K562 (cell line): ENCODE data around the gene CCDC187. TPM values are rescaled to one million over a fixed set of nuclear protein-coding genes. Genes with fewer than 3 reads are reported as not detected.

Source experiments
- ATAC-seq: fragments of 200-7000 bp; cut with Tn5 transposase; 3 replicates; pipeline ENCODE4 v1.9.1; 2020; ENCODE audit warnings: moderate library complexity
- BruUV-seq: library from RNA; stranded (reverse); fragments of 400-500 nt; replicated peaks from 2 replicates; lab custom pipeline; 2021; lab: Mats Ljungman, UMichigan
- CTCF ChIA-PET: fragments of 300-600 bp; formaldehyde crosslinking; extraction: SDS; loops from one replicate; lab custom pipeline; 2021; ENCODE audit warnings: low intra/inter-chr PET ratio; lab: Yijun Ruan, JAX
- POLR2A ChIA-PET: fragments of 300-600, 350-650 bp; sonication (Branson Sonifier 250); formaldehyde crosslinking; extraction: SDS; loops from one replicate; lab custom pipeline; 2021; ENCODE audit warnings: antibody characterized with exemption, inconsistent platforms; lab: Yijun Ruan, JAX
- DNase-seq, 4 experiments: peaks; one replicate each; pipeline versions ENCODE4 v3.0.0 to v3.0.0-alpha.2; 2011 to 2018; ENCODE audit warnings: low spot score in 3 of 4, mixed read lengths in 3 of 4; ENCODE audit errors: extremely low read depth in 1 of 4
- FAIRE-seq: peaks from 2 replicates; lab custom pipeline; 2011; peaks lifted over from hg19 to GRCh38; lab: Jason Lieb, UNC
- H2AFZ ChIP-seq: 2 replicates; pipeline ENCODE4 v1.6.0; 2011; ENCODE audit warnings: low read depth, low read length, control low read depth, inconsistent platforms
- H3K27ac ChIP-seq: fragments of 200-600 bp; 3 replicates; pipeline ENCODE4 v1.8.0; 2011; ENCODE audit warnings: low read depth, mild to moderate bottlenecking, control low read depth, inconsistent platforms, low read length, moderate library complexity, mixed read lengths; ENCODE audit errors: extremely low read depth
- H3K27me3 ChIP-seq, 2 experiments: fragments of 300-600 bp in 1 of 2; 2 replicates in 1 of 2; 3 replicates in 1 of 2; pipeline versions ENCODE4 v1.6.0 to v1.8.0; 2011; ENCODE audit warnings: inconsistent platforms in 2 of 2, low read length in 2 of 2, mild to moderate bottlenecking in 1 of 2, mixed read lengths in 1 of 2, moderate library complexity in 1 of 2; ENCODE audit not compliant: control insufficient read depth in 2 of 2, insufficient read depth in 2 of 2
- H3K36me3 ChIP-seq: fragments of 300-600 bp; 3 replicates; pipeline ENCODE4 v1.8.0; 2011; ENCODE audit warnings: mild to moderate bottlenecking, low read length, inconsistent platforms; ENCODE audit not compliant: control insufficient read depth, insufficient read depth
- H3K4me1 ChIP-seq, 2 experiments: fragments of 200-600 bp in 1 of 2; replicated peaks in 1 of 2; 2 replicates in 1 of 2; 3 replicates in 1 of 2; pipeline versions ENCODE4 v1.5.1 to v1.8.0; 2011; ENCODE audit warnings: inconsistent platforms in 2 of 2, low read length in 2 of 2, mild to moderate bottlenecking in 1 of 2, mixed read lengths in 1 of 2, moderate library complexity in 1 of 2; ENCODE audit not compliant: control insufficient read depth in 2 of 2, insufficient read depth in 2 of 2
- H3K4me2 ChIP-seq: 2 replicates; pipeline ENCODE4 v1.6.1; 2011; ENCODE audit warnings: low read length, control low read depth, inconsistent platforms, mixed read lengths; ENCODE audit not compliant: insufficient read depth
- H3K4me3 ChIP-seq: fragments of 200-600 bp; sonication (generic), shearing (Covaris generic); 2 replicates; pipeline ENCODE4 v1.5.1; 2016; ENCODE audit warnings: control low read depth, inconsistent platforms
- H3K79me2 ChIP-seq: fragments of 200-600 bp; 3 replicates; pipeline ENCODE4 v1.8.0; 2011; ENCODE audit warnings: low read length, inconsistent platforms; ENCODE audit not compliant: control insufficient read depth, insufficient read depth
- H3K9ac ChIP-seq, 2 experiments: 2 replicates each; pipeline versions ENCODE4 v1.6.0 to v1.6.1; 2011; ENCODE audit warnings: low read depth in 2 of 2, low read length in 2 of 2, control low read depth in 1 of 2, inconsistent platforms in 1 of 2, mild to moderate bottlenecking in 1 of 2, mixed read lengths in 1 of 2; ENCODE audit not compliant: insufficient read depth in 1 of 2
- H3K9me1 ChIP-seq: one replicate; pipeline ENCODE4 v1.6.0; 2011; ENCODE audit warnings: inconsistent platforms, mild to moderate bottlenecking, low read length, moderate library complexity; ENCODE audit not compliant: control insufficient read depth, insufficient read depth
- H3K9me3 ChIP-seq: replicated peaks from 2 replicates; pipeline ENCODE4 v1.5.1; 2011; ENCODE audit warnings: low read depth, low read length, inconsistent platforms; ENCODE audit not compliant: control insufficient read depth, insufficient read depth
- H4K20me1 ChIP-seq: replicated peaks from 2 replicates; pipeline ENCODE4 v1.6.1; 2011; ENCODE audit warnings: low read length, inconsistent platforms, mixed read lengths; ENCODE audit not compliant: control insufficient read depth, insufficient read depth
- L3MBTL2 ChIP-seq: fragments of 450-650 bp; IDR thresholded peaks from 2 replicates; pipeline ENCODE4 v1.6.1; 2016; ENCODE audit warnings: mild to moderate bottlenecking, moderate library complexity
- SRSF9 ChIP-seq: fragments of 200-400 bp; formaldehyde crosslinking; IDR thresholded peaks from 2 replicates; pipeline ENCODE4 v1.6.1; 2017; ENCODE audit warnings: low read depth, low read length, borderline replicate concordance
- ZNF354B ChIP-seq: fragments of 250-450 bp; sonication (Bioruptor Pico); IDR thresholded peaks from 2 replicates; pipeline ENCODE4 v1.4.0; 2020
- WGBS: fragments of 100-300 bp; shearing (Covaris generic); methylation state at CpG from one replicate; pipeline ENCODE4 v1.1.6; 2016; ENCODE audit warnings: low coverage, mixed read lengths; ENCODE audit not compliant: insufficient coverage; ENCODE audit errors: missing lambda C conversion rate; 5-methylcytosine and 5-hydroxymethylcytosine counted together
- in situ Hi-C: fragments of 300-500 bp; cut with MboI; formaldehyde crosslinking; loops from 4 replicates; pipeline ENCODE4 v1.15.0; 2018; ENCODE audit warnings: inconsistent platforms, mixed read lengths
- intact Hi-C: fragments of 100-400 bp; cut with micrococcal nuclease; formaldehyde crosslinking; loops from 2 replicates; pipeline ENCODE4 v1.14.2; 2022
- polyA plus RNA-seq, 8 experiments: library from polyadenylated mRNA; depleted of rRNA in 4 of 8; stranded (reverse) in 5 of 8; unstranded in 3 of 8; fragments of >200 nt; fragmentation: Nextera tagmentation in 2 of 8; fragmentation: Illumina TruSeq in 1 of 8; extraction: Ambion mirVana in 2 of 8; extraction: Trizol in 1 of 8; gene quantifications; 2 replicates each; pipeline versions ENCODE4 v1.2.1 to v1.2.3, GENCODE V29; 2011 to 2014; ENCODE audit warnings: inconsistent platforms in 1 of 8, missing spikeins in 1 of 8
- total RNA-seq, 7 experiments: library from RNA; depleted of rRNA in 6 of 7; stranded (reverse); fragments of >200 nt in 6 of 7; fragmentation: Illumina TruSeq in 2 of 7; extraction: Trizol in 2 of 7; gene quantifications; 2 replicates each; pipeline versions ENCODE4 v1.2.1 to v1.2.3, GENCODE V29; 2011 to 2021; ENCODE audit warnings: low replicate concordance in 1 of 7
- TF ChIP-seq, protein P1 (sequence below): fragments of 250-450 bp; sonication (Bioruptor Pico); IDR thresholded peaks from 2 replicates; pipeline ENCODE4 v1.9.0; 2021; ENCODE audit warnings: mild to moderate bottlenecking
- TF ChIP-seq, protein P2 (sequence below): fragments of 450-650 bp; IDR thresholded peaks from 2 replicates; pipeline ENCODE4 v1.7.1; 2018; ENCODE audit warnings: mild to moderate bottlenecking, low read depth; ENCODE audit not compliant: partially characterized antibody
- TF ChIP-seq, protein P3 (sequence below): sonication (generic); formaldehyde crosslinking; IDR thresholded peaks from 2 replicates; pipeline ENCODE4 v1.8.0; 2023; ENCODE audit warnings: mild to moderate bottlenecking, missing genetic modification reagents

CCDC187 gene
- total and polyA plus RNA-seq, 9 of the 15 experiments (the other 6 are each of a cell fraction or from before 2014, with no cell fraction given), result not detected

- DNase-seq, result no peak
- H3K4me3 ChIP-seq, result no peak overlapping the region
- H3K9me1 ChIP-seq, result no peaks in the 10 kb centered on the region
- intact Hi-C loops, result no loop called here
- no peak overlapping the region for H3K9ac ChIP-seq
- BruUV-seq, result no TSS peak
- H3K27me3 ChIP-seq, result peaks cover 21 to 65% of the 10 kb centered on the region in 2 experiments; a peak in 4 of 5 replicates
- ATAC-seq, result no peak
- H3K79me2 ChIP-seq, result no peaks in the 10 kb centered on the region
- no peak overlapping the region for H2AFZ ChIP-seq
- CTCF ChIA-PET, result interaction anchor here (0.7 to 3.9 kb wide), 3 partner anchors 31 to 1271 kb away, joined by 3 to 25 read pairs (median 3); no protein-coding TSS in a partner anchor
- TF ChIP-seq ZNF354B (CRISPR knock-in tag), result no peak
- TF ChIP-seq, all 486 proteins: peak for 0
- in situ Hi-C loops, result no loop called here
- peaks cover 0 to 69% of the 10 kb centered on the region in 2 experiments; a peak in 2 of 5 replicates for H3K4me1 ChIP-seq
- POLR2A ChIA-PET, result interaction anchor here (0.5 to 0.6 kb wide), 2 partner anchors 24 to 84 kb away, joined by 3 to 4 read pairs; no protein-coding TSS in a partner anchor
- no peak overlapping the region for H3K4me2 ChIP-seq
- H3K36me3 ChIP-seq, result no peaks in the 10 kb centered on the region
- no peak overlapping the region for H3K27ac ChIP-seq
- peaks cover 17% of the 10 kb centered on the region for H4K20me1 ChIP-seq
- FAIRE-seq, result no peak
- H3K9me3 ChIP-seq, result no peaks in the 10 kb centered on the region
- WGBS, result 3% methylated on average over 15 of the region's 28 CpGs
Measured at GRCh38 chr9:136285501-136286358, 18.2 kb downstream of the CCDC187 start.

DNA sequence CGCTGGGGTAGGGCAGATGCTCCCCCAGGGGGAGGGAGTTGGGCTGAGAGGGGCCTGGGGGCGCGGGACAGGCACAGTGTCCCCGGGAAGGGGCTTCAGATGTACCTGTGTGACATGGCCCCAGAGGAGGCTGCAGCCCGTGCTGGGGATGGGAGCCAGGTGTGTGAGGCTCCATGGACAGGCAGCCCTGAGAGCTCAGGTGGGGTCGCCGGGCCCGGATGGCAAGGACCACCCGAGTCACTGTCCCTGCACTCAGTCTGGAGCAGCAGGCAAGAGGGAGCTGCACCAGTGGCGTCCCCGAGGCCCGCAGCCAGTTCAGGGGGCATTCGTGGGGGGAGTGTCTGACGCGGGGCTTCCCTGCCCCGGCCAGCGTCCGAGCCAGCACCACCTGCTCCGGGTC is 18.9 kb downstream of the CCDC187 start:
- no TSS peak for BruUV-seq
- in situ Hi-C loops, result no loop called here
- 3% methylated on average over 15 of the region's 19 CpGs for WGBS
- TF ChIP-seq SRSF9 (no peak), L3MBTL2 (no peak)
- TF ChIP-seq, protein P1, sequence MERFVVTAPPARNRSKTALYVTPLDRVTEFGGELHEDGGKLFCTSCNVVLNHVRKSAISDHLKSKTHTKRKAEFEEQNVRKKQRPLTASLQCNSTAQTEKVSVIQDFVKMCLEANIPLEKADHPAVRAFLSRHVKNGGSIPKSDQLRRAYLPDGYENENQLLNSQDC (CRISPR knock-in tag), result no peak
- TF ChIP-seq, protein P2, sequence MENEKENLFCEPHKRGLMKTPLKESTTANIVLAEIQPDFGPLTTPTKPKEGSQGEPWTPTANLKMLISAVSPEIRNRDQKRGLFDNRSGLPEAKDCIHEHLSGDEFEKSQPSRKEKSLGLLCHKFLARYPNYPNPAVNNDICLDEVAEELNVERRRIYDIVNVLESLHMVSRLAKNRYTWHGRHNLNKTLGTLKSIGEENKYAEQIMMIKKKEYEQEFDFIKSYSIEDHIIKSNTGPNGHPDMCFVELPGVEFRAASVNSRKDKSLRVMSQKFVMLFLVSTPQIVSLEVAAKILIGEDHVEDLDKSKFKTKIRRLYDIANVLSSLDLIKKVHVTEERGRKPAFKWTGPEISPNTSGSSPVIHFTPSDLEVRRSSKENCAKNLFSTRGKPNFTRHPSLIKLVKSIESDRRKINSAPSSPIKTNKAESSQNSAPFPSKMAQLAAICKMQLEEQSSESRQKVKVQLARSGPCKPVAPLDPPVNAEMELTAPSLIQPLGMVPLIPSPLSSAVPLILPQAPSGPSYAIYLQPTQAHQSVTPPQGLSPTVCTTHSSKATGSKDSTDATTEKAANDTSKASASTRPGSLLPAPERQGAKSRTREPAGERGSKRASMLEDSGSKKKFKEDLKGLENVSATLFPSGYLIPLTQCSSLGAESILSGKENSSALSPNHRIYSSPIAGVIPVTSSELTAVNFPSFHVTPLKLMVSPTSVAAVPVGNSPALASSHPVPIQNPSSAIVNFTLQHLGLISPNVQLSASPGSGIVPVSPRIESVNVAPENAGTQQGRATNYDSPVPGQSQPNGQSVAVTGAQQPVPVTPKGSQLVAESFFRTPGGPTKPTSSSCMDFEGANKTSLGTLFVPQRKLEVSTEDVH, result no peak
- TF ChIP-seq, protein P3, sequence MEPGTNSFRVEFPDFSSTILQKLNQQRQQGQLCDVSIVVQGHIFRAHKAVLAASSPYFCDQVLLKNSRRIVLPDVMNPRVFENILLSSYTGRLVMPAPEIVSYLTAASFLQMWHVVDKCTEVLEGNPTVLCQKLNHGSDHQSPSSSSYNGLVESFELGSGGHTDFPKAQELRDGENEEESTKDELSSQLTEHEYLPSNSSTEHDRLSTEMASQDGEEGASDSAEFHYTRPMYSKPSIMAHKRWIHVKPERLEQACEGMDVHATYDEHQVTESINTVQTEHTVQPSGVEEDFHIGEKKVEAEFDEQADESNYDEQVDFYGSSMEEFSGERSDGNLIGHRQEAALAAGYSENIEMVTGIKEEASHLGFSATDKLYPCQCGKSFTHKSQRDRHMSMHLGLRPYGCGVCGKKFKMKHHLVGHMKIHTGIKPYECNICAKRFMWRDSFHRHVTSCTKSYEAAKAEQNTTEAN (CRISPR knock-in tag), result no peak

More for the DNA sequence above, 18.9 kb downstream of the CCDC187 start:
- Histone ChIP-seq H3K27ac (no peak overlapping the region), H3K9me3 (no peaks in the 10 kb centered on the region; the same call in 1 of the 2 replicates), H4K20me1 (peaks cover 17% of the 10 kb centered on the region), H3K4me1 (peaks cover 0 to 62% of the 10 kb centered on the region in 2 experiments; a peak in 2 of 5 replicates), H3K27me3 (peaks cover 21 to 65% of the 10 kb centered on the region in 2 experiments; a peak in 4 of 5 replicates), H3K36me3 (no peaks in the 10 kb centered on the region), H3K4me3 (no peak overlapping the region), H3K4me2 (no peak overlapping the region), H3K9ac (no peak overlapping the region), H3K9me1 (no peaks in the 10 kb centered on the region), H3K79me2 (no peaks in the 10 kb centered on the region), H2AFZ (no peak overlapping the region)
- FAIRE-seq, result no peak
- ATAC-seq, result no peak
- DNase-seq, result no peak
- POLR2A ChIA-PET, result interaction anchor here (0.5 kb wide), 1 partner anchor 23 kb away, joined by 4 read pairs; no protein-coding TSS in a partner anchor
- CTCF ChIA-PET, result interaction anchor here (0.7 to 3.9 kb wide), 2 partner anchors 31 to 114 kb away, joined by 3 to 25 read pairs; no protein-coding TSS in a partner anchor
- intact Hi-C loops, result no loop called here
